Measurements from ENCODE around the gene CFAP20DC.

DNA sequence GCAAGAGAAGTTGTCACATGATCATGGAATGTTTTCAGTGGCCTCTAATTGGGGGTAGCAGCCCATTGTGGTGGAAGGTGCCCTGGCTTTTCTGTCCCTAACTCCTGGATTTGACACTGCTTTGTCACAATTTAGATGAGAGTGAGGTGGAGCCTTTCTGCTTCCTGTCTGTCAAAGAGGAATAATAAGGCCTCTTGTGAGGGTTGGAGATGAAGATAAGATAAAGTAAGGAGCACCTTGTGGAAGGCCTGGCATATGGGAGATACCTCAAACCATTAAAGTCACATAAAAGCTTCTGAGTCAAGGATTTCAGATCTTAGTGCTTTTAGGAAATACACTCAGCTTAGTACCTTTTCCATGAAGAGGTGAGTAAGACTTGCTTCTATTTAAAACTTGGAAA is 210.6 kb downstream of the CFAP20DC start:
- TF ChIP-seq POLR2A (IDR thresholded peaks at IDR 0.05) = no peak
- TF ChIP-seq, protein P1, sequence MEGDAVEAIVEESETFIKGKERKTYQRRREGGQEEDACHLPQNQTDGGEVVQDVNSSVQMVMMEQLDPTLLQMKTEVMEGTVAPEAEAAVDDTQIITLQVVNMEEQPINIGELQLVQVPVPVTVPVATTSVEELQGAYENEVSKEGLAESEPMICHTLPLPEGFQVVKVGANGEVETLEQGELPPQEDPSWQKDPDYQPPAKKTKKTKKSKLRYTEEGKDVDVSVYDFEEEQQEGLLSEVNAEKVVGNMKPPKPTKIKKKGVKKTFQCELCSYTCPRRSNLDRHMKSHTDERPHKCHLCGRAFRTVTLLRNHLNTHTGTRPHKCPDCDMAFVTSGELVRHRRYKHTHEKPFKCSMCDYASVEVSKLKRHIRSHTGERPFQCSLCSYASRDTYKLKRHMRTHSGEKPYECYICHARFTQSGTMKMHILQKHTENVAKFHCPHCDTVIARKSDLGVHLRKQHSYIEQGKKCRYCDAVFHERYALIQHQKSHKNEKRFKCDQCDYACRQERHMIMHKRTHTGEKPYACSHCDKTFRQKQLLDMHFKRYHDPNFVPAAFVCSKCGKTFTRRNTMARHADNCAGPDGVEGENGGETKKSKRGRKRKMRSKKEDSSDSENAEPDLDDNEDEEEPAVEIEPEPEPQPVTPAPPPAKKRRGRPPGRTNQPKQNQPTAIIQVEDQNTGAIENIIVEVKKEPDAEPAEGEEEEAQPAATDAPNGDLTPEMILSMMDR (IDR thresholded peaks at IDR 0.05) = no peak
